ENCODE results near the gene KCTD19. TPM values are rescaled to one million over a fixed set of nuclear protein-coding genes. Genes with fewer than 3 reads are reported as not detected.
"Not testable (repeated sequence)": the region's sequence is repeated elsewhere in the genome, so short reads cannot be mapped to it uniquely, and the experiment has no call there.

Gene KCTD19
- polyA plus RNA-seq (2013, experiment 1 of 2): 1.3 TPM
- polyA plus RNA-seq (2013, experiment 2 of 2): 0.66 TPM

- H3K27ac ChIP-seq (ENCODE audit: low read depth, low read length, severe bottlenecking): no peak within 1 kb of the TSS
- peak within 1 kb of the TSS; percentile 38 for H3K4me3 ChIP-seq (ENCODE audit: extremely low read depth, insufficient read depth, low read length, poor library complexity, severe bottlenecking)
- peaks cover 3% of the 10 kb centered on the region for H3K4me1 ChIP-seq (ENCODE audit: control insufficient read depth, insufficient read depth, low read length, poor library complexity, severe bottlenecking)
- no peaks in the 10 kb centered on the region for H3K36me3 ChIP-seq (ENCODE audit: control insufficient read depth, insufficient read depth, low read length)
- no peaks in the 10 kb centered on the region for H3K9me3 ChIP-seq (ENCODE audit: control insufficient read depth, low read length)
- WGBS, 2 experiments (ENCODE audit: insufficient coverage in 2 of 2): 6 to 17% methylated on average over 27 to 61 of the region's 61 CpGs
Observed at GRCh38 chr16:67326472-67327309, at the start of gene KCTD19, which contains the start of gene LRRC36. Gene KCTD19 (minus strand): TSS chr16:67326741. CDS start chr16:67326707, 34 bp downstream. Gene LRRC36 (plus strand): TSS chr16:67326815. CDS start chr16:67326863, 48 bp downstream.

DNA sequence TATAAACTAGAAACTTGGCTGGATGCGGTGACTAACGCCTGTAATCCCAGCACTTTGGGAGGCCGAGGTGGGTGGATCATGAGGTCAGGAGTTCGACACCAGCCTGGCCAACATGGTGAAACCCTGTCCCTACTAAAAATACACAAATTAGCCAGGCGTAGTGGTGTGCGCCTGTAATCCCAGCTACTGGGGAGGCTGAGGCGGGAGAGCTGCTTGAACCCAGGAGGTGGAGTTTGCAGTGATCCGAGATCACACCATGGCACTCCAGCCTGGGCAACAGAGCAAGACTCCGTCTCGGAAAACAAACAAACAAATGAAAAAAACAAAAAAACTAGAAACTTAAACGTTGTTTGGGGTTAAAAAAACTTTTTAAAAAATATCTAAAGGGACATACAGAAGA, 49.5 kb upstream of the KCTD19 start:
- not testable (repeated sequence) for H3K4me3 ChIP-seq (ENCODE audit: extremely low read depth, insufficient read depth, low read length, poor library complexity, severe bottlenecking); H3K27ac ChIP-seq (ENCODE audit: low read depth, low read length, severe bottlenecking); H3K9me3 ChIP-seq (ENCODE audit: control insufficient read depth, low read length); H3K4me1 ChIP-seq (ENCODE audit: control insufficient read depth, insufficient read depth, low read length, poor library complexity, severe bottlenecking); H3K36me3 ChIP-seq (ENCODE audit: control insufficient read depth, insufficient read depth, low read length)
- 89 to 94% methylated on average over 7 of the region's 11 CpGs for WGBS, 2 experiments (ENCODE audit: insufficient coverage in 2 of 2)

DNA sequence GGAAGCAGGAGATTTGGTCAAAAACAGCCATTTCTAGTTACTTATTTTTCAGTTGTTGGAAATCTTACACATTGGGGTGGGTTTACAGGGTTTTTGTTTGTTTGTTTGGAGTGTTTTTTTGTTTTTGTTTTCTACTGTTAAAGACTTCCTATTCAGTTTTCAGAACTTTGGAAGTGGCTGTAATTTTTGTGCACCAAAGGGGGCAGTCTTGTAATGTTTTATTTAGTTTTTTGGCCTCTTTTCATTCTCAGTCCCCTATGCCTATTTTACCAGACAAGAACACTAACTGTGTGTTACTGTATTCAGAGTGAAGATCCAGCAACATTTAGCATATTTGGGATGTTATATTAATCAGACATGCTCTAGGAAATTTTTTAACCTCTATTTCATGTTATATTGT, 46.1 kb upstream of the KCTD19 start:
- Histone ChIP-seq H3K9me3 (ENCODE audit: control insufficient read depth, low read length) (no peaks in the 10 kb centered on the region), H3K36me3 (ENCODE audit: control insufficient read depth, insufficient read depth, low read length) (no peaks in the 10 kb centered on the region), H3K4me3 (ENCODE audit: extremely low read depth, insufficient read depth, low read length, poor library complexity, severe bottlenecking) (no peak overlapping the region), H3K27ac (ENCODE audit: low read depth, low read length, severe bottlenecking) (no peak overlapping the region), H3K4me1 (ENCODE audit: control insufficient read depth, insufficient read depth, low read length, poor library complexity, severe bottlenecking) (no peaks in the 10 kb centered on the region)

DNA sequence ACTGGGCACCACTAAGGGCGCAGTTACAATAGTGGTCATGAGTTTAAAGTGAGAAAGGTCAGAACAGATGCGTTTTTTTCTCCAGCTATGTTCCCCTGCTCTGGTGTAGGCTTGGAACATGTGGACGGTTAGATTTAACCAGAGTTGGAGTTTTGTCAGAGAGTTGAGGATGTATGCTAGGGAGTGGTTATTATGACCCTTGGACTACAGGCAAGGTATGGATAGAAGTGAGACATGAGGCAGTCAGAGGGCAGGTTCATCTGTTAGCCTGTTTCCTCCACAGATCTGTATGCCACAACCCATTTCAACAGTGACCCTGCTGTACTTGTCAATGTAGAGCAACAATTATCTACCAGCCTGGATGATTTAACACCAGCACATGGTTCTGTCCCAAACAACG, 44.1 kb upstream of the KCTD19 start:
- Histone ChIP-seq H3K27ac (ENCODE audit: low read depth, low read length, severe bottlenecking) (no peak overlapping the region), H3K9me3 (ENCODE audit: control insufficient read depth, low read length) (no peaks in the 10 kb centered on the region), H3K4me3 (ENCODE audit: extremely low read depth, insufficient read depth, low read length, poor library complexity, severe bottlenecking) (no peak overlapping the region), H3K4me1 (ENCODE audit: control insufficient read depth, insufficient read depth, low read length, poor library complexity, severe bottlenecking) (no peaks in the 10 kb centered on the region), H3K36me3 (ENCODE audit: control insufficient read depth, insufficient read depth, low read length) (no peaks in the 10 kb centered on the region)
- WGBS, 2 experiments (ENCODE audit: insufficient coverage in 2 of 2): 88 to 93% methylated on average over 3 to 4 of the region's 4 CpGs

- peak overlapping the region; percentile 2 for H3K27ac ChIP-seq (ENCODE audit: low read depth, low read length, severe bottlenecking)
- H3K9me3 ChIP-seq (ENCODE audit: control insufficient read depth, low read length): no peaks in the 10 kb centered on the region
- H3K36me3 ChIP-seq (ENCODE audit: control insufficient read depth, insufficient read depth, low read length): no peaks in the 10 kb centered on the region
- peaks cover 5% of the 10 kb centered on the region for H3K4me1 ChIP-seq (ENCODE audit: control insufficient read depth, insufficient read depth, low read length, poor library complexity, severe bottlenecking)
- H3K4me3 ChIP-seq (ENCODE audit: extremely low read depth, insufficient read depth, low read length, poor library complexity, severe bottlenecking): no peak overlapping the region
Observed at GRCh38 chr16:67364600-67365235, 38.2 kb upstream of the KCTD19 start.

DNA sequence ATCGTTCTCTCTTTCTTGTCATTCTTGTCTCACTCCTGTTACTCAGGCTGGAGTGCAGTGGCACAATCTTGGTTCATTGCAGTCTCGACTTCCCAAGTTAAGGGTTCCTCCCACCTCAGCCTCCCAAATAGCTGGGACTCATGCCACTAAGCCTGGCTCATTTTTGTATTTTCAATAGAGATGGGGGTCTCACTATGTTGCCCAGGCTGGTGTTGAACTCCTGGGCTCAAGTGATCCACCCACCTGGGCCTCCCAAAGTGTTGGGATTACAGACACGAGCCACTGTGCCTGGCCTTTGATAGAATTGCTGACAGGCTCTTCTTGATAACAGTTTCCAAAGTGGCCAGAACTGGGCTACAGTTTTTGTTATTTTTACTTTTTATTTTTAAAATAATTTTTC, 34.5 kb upstream of the KCTD19 start:
- WGBS, 2 experiments (ENCODE audit: insufficient coverage in 2 of 2): 88% methylated on average over 2 to 3 of the region's 3 CpGs
- Histone ChIP-seq H3K36me3 (ENCODE audit: control insufficient read depth, insufficient read depth, low read length) (no peaks in the 10 kb centered on the region), H3K4me1 (ENCODE audit: control insufficient read depth, insufficient read depth, low read length, poor library complexity, severe bottlenecking) (peaks cover 5% of the 10 kb centered on the region), H3K9me3 (ENCODE audit: control insufficient read depth, low read length) (no peaks in the 10 kb centered on the region), H3K27ac (ENCODE audit: low read depth, low read length, severe bottlenecking) (no peak overlapping the region), H3K4me3 (ENCODE audit: extremely low read depth, insufficient read depth, low read length, poor library complexity, severe bottlenecking) (no peak overlapping the region)

GRCh38 chr16:67359540-67360269, 33.2 kb upstream of the KCTD19 start:
- not testable (repeated sequence) for H3K4me1 ChIP-seq (ENCODE audit: control insufficient read depth, insufficient read depth, low read length, poor library complexity, severe bottlenecking); H3K4me3 ChIP-seq (ENCODE audit: extremely low read depth, insufficient read depth, low read length, poor library complexity, severe bottlenecking); H3K9me3 ChIP-seq (ENCODE audit: control insufficient read depth, low read length); H3K27ac ChIP-seq (ENCODE audit: low read depth, low read length, severe bottlenecking); H3K36me3 ChIP-seq (ENCODE audit: control insufficient read depth, insufficient read depth, low read length)
- 87 to 93% methylated on average over 8 of the region's 8 CpGs for WGBS, 2 experiments (ENCODE audit: insufficient coverage in 2 of 2)

DNA sequence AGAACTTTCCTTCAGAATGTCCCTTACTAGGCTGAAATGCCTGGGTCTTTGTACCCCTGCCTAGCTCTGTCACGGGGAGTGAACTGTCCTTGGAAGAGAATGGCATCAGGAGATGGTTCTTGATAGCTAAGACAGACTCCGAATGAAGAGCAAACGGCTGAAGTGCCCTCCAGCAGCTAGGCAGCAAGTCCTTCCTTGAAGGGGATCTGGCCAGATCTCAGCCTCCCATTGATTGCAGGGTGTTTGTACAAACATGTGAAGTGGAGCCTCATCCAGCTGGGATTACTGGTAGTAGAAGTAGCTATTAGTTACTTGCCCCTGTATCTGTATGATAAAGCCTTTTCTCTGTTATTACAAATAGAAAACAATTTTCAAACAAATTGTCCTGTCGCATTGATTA, 31.0 kb upstream of the KCTD19 start:
- 64 to 84% methylated on average over 3 of the region's 4 CpGs for WGBS, 2 experiments (ENCODE audit: insufficient coverage in 2 of 2)

DNA sequence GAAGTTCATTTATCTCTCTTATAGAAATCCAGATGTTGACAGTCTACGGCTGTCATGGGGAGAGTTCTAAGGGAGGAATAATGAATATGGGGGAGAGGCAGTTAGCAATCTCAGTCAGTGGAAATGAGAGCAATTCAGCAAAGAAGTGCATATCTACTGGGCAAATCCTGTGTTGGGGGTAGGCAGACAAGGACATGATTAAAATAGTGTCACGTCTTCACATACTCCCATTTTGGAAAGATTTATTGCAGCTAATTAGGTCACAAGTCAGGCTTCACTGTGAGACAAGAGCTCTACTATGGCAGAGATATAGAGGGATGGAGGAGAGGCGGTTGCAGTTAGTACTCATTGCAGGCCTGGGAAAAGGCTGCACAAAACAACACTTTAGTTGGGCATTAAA, 29.9 kb upstream of the KCTD19 start:
- H3K4me3 ChIP-seq (ENCODE audit: extremely low read depth, insufficient read depth, low read length, poor library complexity, severe bottlenecking): no peak overlapping the region
- no peaks in the 10 kb centered on the region for H3K4me1 ChIP-seq (ENCODE audit: control insufficient read depth, insufficient read depth, low read length, poor library complexity, severe bottlenecking)
- H3K9me3 ChIP-seq (ENCODE audit: control insufficient read depth, low read length): no peaks in the 10 kb centered on the region
- WGBS, 2 experiments (ENCODE audit: insufficient coverage in 2 of 2): 85 to 93% methylated on average over 2 of the region's 3 CpGs
- no peaks in the 10 kb centered on the region for H3K36me3 ChIP-seq (ENCODE audit: control insufficient read depth, insufficient read depth, low read length)
- H3K27ac ChIP-seq (ENCODE audit: low read depth, low read length, severe bottlenecking): no peak overlapping the region

More for the DNA sequence above, 31.0 kb upstream of the KCTD19 start:
- no peaks in the 10 kb centered on the region for H3K4me1 ChIP-seq (ENCODE audit: control insufficient read depth, insufficient read depth, low read length, poor library complexity, severe bottlenecking)
- no peaks in the 10 kb centered on the region for H3K9me3 ChIP-seq (ENCODE audit: control insufficient read depth, low read length)
- H3K4me3 ChIP-seq (ENCODE audit: extremely low read depth, insufficient read depth, low read length, poor library complexity, severe bottlenecking): no peak overlapping the region
- H3K36me3 ChIP-seq (ENCODE audit: control insufficient read depth, insufficient read depth, low read length): no peaks in the 10 kb centered on the region
- H3K27ac ChIP-seq (ENCODE audit: low read depth, low read length, severe bottlenecking): no peak overlapping the region

GRCh38 chr16:67352463-67352862, 25.9 kb upstream of the KCTD19 start:
- not testable (repeated sequence) for H3K36me3 ChIP-seq (ENCODE audit: control insufficient read depth, insufficient read depth, low read length); H3K4me3 ChIP-seq (ENCODE audit: extremely low read depth, insufficient read depth, low read length, poor library complexity, severe bottlenecking); H3K4me1 ChIP-seq (ENCODE audit: control insufficient read depth, insufficient read depth, low read length, poor library complexity, severe bottlenecking); H3K9me3 ChIP-seq (ENCODE audit: control insufficient read depth, low read length); H3K27ac ChIP-seq (ENCODE audit: low read depth, low read length, severe bottlenecking)
- WGBS, 2 experiments (ENCODE audit: insufficient coverage in 2 of 2): 100% methylated on average over 2 of the region's 3 CpGs; no CpG with 5 or more reads in 1 of the 2 experiments

All from mesodermal cell (in vitro differentiated cells).